Naive B cell (primary cell): Measurements from ENCODE around the gene CSGALNACT2. TPM values are rescaled to one million over a fixed set of nuclear protein-coding genes. Genes with fewer than 3 reads are reported as not detected.
"Not testable (repeated sequence)": the region's sequence is repeated elsewhere in the genome, so short reads cannot be mapped to it uniquely, and the experiment has no call there.

Experiments used
- ATAC-seq, 2 donors: fragments of 150-1000 bp; cut with Tn5 transposase; 2 replicates each; pipeline ENCODE4 v1.10.0; 2021; ENCODE audit warnings: low read depth in 2 of 2, mild to moderate bottlenecking in 2 of 2, moderate library complexity in 2 of 2
- DNase-seq: peaks from one replicate; pipeline ENCODE4 v3.0.0; 2022
- H3K27ac Mint-ChIP-seq, 6 donors: one replicate each; pipeline ENCODE4 v1.8.0; 2020 to 2022; ENCODE audit warnings: mild to moderate bottlenecking in 6 of 6, mixed read lengths in 6 of 6, moderate library complexity in 5 of 6, inconsistent platforms in 2 of 6
- H3K27me3 Mint-ChIP-seq, 3 donors: one replicate each; pipeline ENCODE4 v1.8.0; 2021 to 2022; ENCODE audit warnings: mixed read lengths in 3 of 3, mild to moderate bottlenecking in 1 of 3
- H3K36me3 Mint-ChIP-seq, 2 donors: one replicate each; pipeline ENCODE4 v1.8.0; 2020 to 2022; ENCODE audit warnings: mixed read lengths in 2 of 2, inconsistent platforms in 1 of 2, mild to moderate bottlenecking in 1 of 2
- H3K4me1 Mint-ChIP-seq, 3 donors: one replicate each; pipeline ENCODE4 v1.8.0; 2020 to 2022; ENCODE audit warnings: mixed read lengths in 3 of 3, inconsistent platforms in 1 of 3, mild to moderate bottlenecking in 1 of 3, moderate library complexity in 1 of 3
- H3K4me3 Mint-ChIP-seq, 8 donors: one replicate each; pipeline ENCODE4 v1.8.0; 2020 to 2022; ENCODE audit warnings: mild to moderate bottlenecking in 8 of 8, mixed read lengths in 8 of 8, moderate library complexity in 8 of 8, inconsistent platforms in 2 of 8
- H3K9me3 Mint-ChIP-seq, 7 donors: one replicate each; pipeline ENCODE4 v1.8.0; 2020 to 2022; ENCODE audit warnings: mixed read lengths in 7 of 7, mild to moderate bottlenecking in 5 of 7, inconsistent platforms in 2 of 7, moderate library complexity in 1 of 7
- polyA plus RNA-seq, 6 donors: library from polyadenylated mRNA; unstranded; fragments of 300-500 nt; fragmentation: Illumina TruSeq; gene quantifications; one replicate each; pipeline ENCODE4 v1.2.3, GENCODE V29; 2021; ENCODE audit warnings: low read depth in 6 of 6

The CSGALNACT2 gene
- 10 to 100 TPM in 5 of 6 donors, 1 to 10 TPM in 1; 10.0 to 16.0 (median 12.4) TPM for polyA plus RNA-seq

GRCh38 chr10:43138021-43138756, at the start of gene CSGALNACT2:
CSGALNACT2 (plus strand) TSS chr10:43138445; CDS start chr10:43155150, 16,705 bp downstream.
- ATAC-seq (peak; percentile 79 to 82), DNase-seq (peak; percentile 88)
- H3K36me3 Mint-ChIP-seq = no peaks in the 10 kb centered on the region
- peak within 1 kb of the TSS; percentile 94 to 99 (median 97) for H3K4me3 Mint-ChIP-seq
- peaks cover 44 to 56% (median 50%) of the 10 kb centered on the region in 3 donors for H3K4me1 Mint-ChIP-seq
- no peaks in the 10 kb centered on the region for H3K27me3 Mint-ChIP-seq
- no peaks in the 10 kb centered on the region for H3K9me3 Mint-ChIP-seq
- H3K27ac Mint-ChIP-seq = peak within 1 kb of the TSS; percentile 97 to 99 (median 99)

- H3K36me3 Mint-ChIP-seq = no peaks in the 10 kb centered on the region
- peak overlapping the region in 1 of 6 donors; percentile 69 for H3K27ac Mint-ChIP-seq
- H3K4me1 Mint-ChIP-seq = peaks cover under 1 to 9% (median 5%) of the 10 kb centered on the region in 3 donors
- H3K4me3 Mint-ChIP-seq = no peak overlapping the region
- no peak for ATAC-seq
- H3K27me3 Mint-ChIP-seq = peaks cover under 1 to 38% (median 14%) of the 10 kb centered on the region in 3 donors
- peaks cover 0 to 5% (median 0%) of the 10 kb centered on the region in 7 donors for H3K9me3 Mint-ChIP-seq
- DNase-seq = no peak
Measured at GRCh38 chr10:43089519-43089918, 48.7 kb upstream of the CSGALNACT2 start.

- no peak for ATAC-seq
- H3K36me3 Mint-ChIP-seq = no peaks in the 10 kb centered on the region
- peaks cover 0 to 5% (median 0%) of the 10 kb centered on the region in 7 donors for H3K9me3 Mint-ChIP-seq
- peaks cover 0 to 9% (median 5%) of the 10 kb centered on the region in 3 donors for H3K4me1 Mint-ChIP-seq
- H3K27me3 Mint-ChIP-seq = peaks cover 5 to 36% (median 19%) of the 10 kb centered on the region in 3 donors
- DNase-seq = no peak
- H3K4me3 Mint-ChIP-seq = no peak overlapping the region
- no peak overlapping the region for H3K27ac Mint-ChIP-seq
Measured at GRCh38 chr10:43090188-43090587, 48.1 kb upstream of the CSGALNACT2 start.

GRCh38 chr10:43090664-43091063, 47.6 kb upstream of the CSGALNACT2 start:
- Mint-ChIP-seq H3K27ac (no peak overlapping the region), H3K4me1 (peaks cover 0 to 9% (median 5%) of the 10 kb centered on the region in 3 donors), H3K4me3 (no peak overlapping the region), H3K36me3 (no peaks in the 10 kb centered on the region), H3K27me3 (peaks cover 5 to 32% (median 19%) of the 10 kb centered on the region in 3 donors), H3K9me3 (peaks cover 0 to 5% (median 0%) of the 10 kb centered on the region in 7 donors)
- ATAC-seq (no peak), DNase-seq (no peak)

- no peak for DNase-seq
- Mint-ChIP-seq H3K36me3 (no peaks in the 10 kb centered on the region), H3K4me1 (peaks cover 0 to 9% (median 5%) of the 10 kb centered on the region in 3 donors), H3K27me3 (peaks cover 5 to 32% (median 19%) of the 10 kb centered on the region in 3 donors), H3K9me3 (peaks cover 0 to 5% (median 0%) of the 10 kb centered on the region in 7 donors), H3K4me3 (no peak overlapping the region), H3K27ac (peak overlapping the region in 2 of 6 donors; percentile 39 to 86)
- no peak for ATAC-seq
Measured at GRCh38 chr10:43091846-43092245, 46.4 kb upstream of the CSGALNACT2 start.

- Mint-ChIP-seq H3K9me3 (peaks cover 0 to 1% (median 0%) of the 10 kb centered on the region in 7 donors), H3K27me3 (peaks cover 5 to 20% (median 19%) of the 10 kb centered on the region in 3 donors), H3K36me3 (no peaks in the 10 kb centered on the region), H3K4me3 (no peak overlapping the region), H3K27ac (no peak overlapping the region), H3K4me1 (peaks cover 0 to 9% (median 5%) of the 10 kb centered on the region in 3 donors)
- DNase-seq (no peak), ATAC-seq (no peak)
Measured at GRCh38 chr10:43093423-43094076, 44.7 kb upstream of the CSGALNACT2 start.

- ATAC-seq = no peak
Measured at GRCh38 chr10:43094085-43094484, 44.2 kb upstream of the CSGALNACT2 start.

GRCh38 chr10:43099339-43099738, 38.9 kb upstream of the CSGALNACT2 start:
- not testable (repeated sequence) for H3K4me1 Mint-ChIP-seq, DNase-seq, H3K4me3 Mint-ChIP-seq, H3K36me3 Mint-ChIP-seq, H3K27ac Mint-ChIP-seq, H3K9me3 Mint-ChIP-seq, ATAC-seq
- H3K27me3 Mint-ChIP-seq = peaks cover 20 to 37% (median 32%) of the 10 kb centered on the region in 3 donors

More at GRCh38 chr10:43094085-43094484, 44.2 kb upstream of the CSGALNACT2 start:
- no peaks in the 10 kb centered on the region for H3K36me3 Mint-ChIP-seq
- H3K9me3 Mint-ChIP-seq = no peaks in the 10 kb centered on the region
- no peak overlapping the region for H3K4me3 Mint-ChIP-seq
- H3K27me3 Mint-ChIP-seq = peaks cover 5 to 19% (median 18%) of the 10 kb centered on the region in 3 donors
- DNase-seq = no peak
- H3K27ac Mint-ChIP-seq = peak overlapping the region in 1 of 6 donors; percentile 56
- H3K4me1 Mint-ChIP-seq = peaks cover 0 to 9% (median 5%) of the 10 kb centered on the region in 3 donors

GRCh38 chr10:43099928-43100327, 38.3 kb upstream of the CSGALNACT2 start:
- Mint-ChIP-seq H3K27ac (no peak overlapping the region), H3K36me3 (no peaks in the 10 kb centered on the region), H3K9me3 (no peaks in the 10 kb centered on the region), H3K4me3 (no peak overlapping the region), H3K4me1 (peaks cover 0 to 8% (median under 1%) of the 10 kb centered on the region in 3 donors), H3K27me3 (peaks cover 15 to 31% (median 28%) of the 10 kb centered on the region in 3 donors)
- DNase-seq (no peak), ATAC-seq (no peak)

- Mint-ChIP-seq H3K9me3 (no peaks in the 10 kb centered on the region), H3K36me3 (no peaks in the 10 kb centered on the region), H3K4me1 (peaks cover 0 to 8% (median 5%) of the 10 kb centered on the region in 3 donors), H3K4me3 (no peak overlapping the region), H3K27ac (no peak overlapping the region), H3K27me3 (peaks cover 15 to 31% (median 28%) of the 10 kb centered on the region in 3 donors)
- DNase-seq (no peak), ATAC-seq (no peak)
Measured at GRCh38 chr10:43100366-43100765, 37.9 kb upstream of the CSGALNACT2 start.

GRCh38 chr10:43102063-43102828, 36.0 kb upstream of the CSGALNACT2 start:
- ATAC-seq = no peak
- Mint-ChIP-seq H3K27ac (no peak overlapping the region), H3K27me3 (peaks cover 15 to 31% (median 28%) of the 10 kb centered on the region in 3 donors), H3K36me3 (no peaks in the 10 kb centered on the region), H3K4me1 (peaks cover 7 to 10% (median 8%) of the 10 kb centered on the region in 3 donors), H3K9me3 (no peaks in the 10 kb centered on the region), H3K4me3 (peak overlapping the region in 5 of 8 donors; percentile 40 to 78 (median 55))
- DNase-seq = no peak

- DNase-seq (peak; percentile 76), ATAC-seq (peak; percentile 89 to 94)
- Mint-ChIP-seq H3K4me3 (peak overlapping the region; percentile 64 to 93 (median 81)), H3K27me3 (peaks cover 11 to 21% (median 18%) of the 10 kb centered on the region in 3 donors), H3K4me1 (peaks cover 7 to 10% (median 8%) of the 10 kb centered on the region in 3 donors), H3K9me3 (no peaks in the 10 kb centered on the region), H3K36me3 (no peaks in the 10 kb centered on the region), H3K27ac (peak overlapping the region in 3 of 6 donors; percentile 39 to 84 (median 52))
Measured at GRCh38 chr10:43105102-43105955, 32.9 kb upstream of the CSGALNACT2 start.
